HepG2 (cell line): ENCODE measurements around the gene SMYD2. TPM values are rescaled to one million over a fixed set of nuclear protein-coding genes. Genes with fewer than 3 reads are reported as not detected.

Source experiments
- ATAC-seq: fragments of 200-7000 bp; cut with Tn5 transposase; 3 replicates; pipeline ENCODE4 v1.9.1; 2020; ENCODE audit warnings: mild to moderate bottlenecking, moderate library complexity
- BruUV-seq: library from RNA; stranded (reverse); fragments of 400-500 nt; replicated peaks from 2 replicates; lab custom pipeline; 2021; lab: Mats Ljungman, UMichigan
- CTCF ChIA-PET: fragments of 300-600 bp; formaldehyde crosslinking; extraction: SDS; loops from one replicate; lab custom pipeline; 2021; ENCODE audit warnings: low total read pairs, inconsistent platforms, low intra/inter-chr PET ratio; lab: Yijun Ruan, JAX
- POLR2A ChIA-PET: fragments of 350-600 bp; sonication (Branson Sonifier 250); formaldehyde crosslinking; loops from one replicate; lab custom pipeline; 2020; ENCODE audit warnings: antibody characterized with exemption, inconsistent platforms; lab: Yijun Ruan, JAX
- DNase-seq: peaks from one replicate; pipeline ENCODE4 v3.0.0-alpha.2; 2015; ENCODE audit warnings: low spot score
- FAIRE-seq: peaks from 3 replicates; lab custom pipeline; 2011; peaks lifted over from hg19 to GRCh38; lab: Jason Lieb, UNC
- H2AFZ ChIP-seq: one replicate; pipeline ENCODE4 v1.6.1; 2011; ENCODE audit warnings: low read length, inconsistent platforms
- H3K27ac ChIP-seq: fragments of 300-600 bp; 3 replicates; pipeline ENCODE4 v1.8.0; 2011; ENCODE audit warnings: mixed run types, mild to moderate bottlenecking, mixed read lengths, low read length, inconsistent platforms; ENCODE audit not compliant: insufficient read depth; ENCODE audit errors: extremely low read length
- H3K27me3 ChIP-seq, 2 experiments: fragments of 200-600 bp in 1 of 2; 2 replicates in 1 of 2; 3 replicates in 1 of 2; pipeline versions ENCODE4 v1.6.0 to v1.8.0; 2011; ENCODE audit warnings: low read length in 2 of 2, mild to moderate bottlenecking in 2 of 2, moderate library complexity in 2 of 2, inconsistent platforms in 1 of 2; ENCODE audit not compliant: insufficient read depth in 2 of 2, control insufficient read depth in 1 of 2
- H3K36me3 ChIP-seq, 2 experiments: fragments of 200-600 bp in 1 of 2; replicated peaks in 1 of 2; 2 replicates in 1 of 2; 3 replicates in 1 of 2; pipeline versions ENCODE4 v1.5.1 to v1.8.0; 2011; ENCODE audit warnings: low read length in 2 of 2, inconsistent platforms in 1 of 2; ENCODE audit not compliant: insufficient read depth in 2 of 2, control insufficient read depth in 1 of 2
- H3K4me1 ChIP-seq: 2 replicates; pipeline ENCODE4 v1.5.1; 2012; ENCODE audit warnings: low read length, inconsistent platforms; ENCODE audit not compliant: insufficient read depth
- H3K4me2 ChIP-seq: 2 replicates; pipeline ENCODE4 v1.6.0; 2011; ENCODE audit warnings: low read depth, low read length, inconsistent platforms
- H3K4me3 ChIP-seq, 3 experiments: fragments of 200-600 bp in 1 of 3; sonication (generic), shearing (Covaris generic) in 1 of 3; replicated peaks in 1 of 3; 2 replicates each; pipeline ENCODE4 v1.5.1; 2011 to 2016; ENCODE audit warnings: low read length in 3 of 3, inconsistent platforms in 2 of 3, low read depth in 2 of 3, mild to moderate bottlenecking in 2 of 3, control low read depth in 1 of 3, mixed read lengths in 1 of 3; ENCODE audit not compliant: insufficient read depth in 1 of 3
- H3K79me2 ChIP-seq: one replicate; pipeline ENCODE4 v1.6.1; 2011; ENCODE audit warnings: low read length, inconsistent platforms; ENCODE audit not compliant: insufficient read depth
- H3K9ac ChIP-seq: 2 replicates; pipeline ENCODE4 v1.6.0; 2011; ENCODE audit warnings: mild to moderate bottlenecking, low read depth, low read length, inconsistent platforms; ENCODE audit not compliant: insufficient read depth
- H3K9me3 ChIP-seq: 2 replicates; pipeline ENCODE4 v1.5.1; 2012; ENCODE audit warnings: mild to moderate bottlenecking, low read length
- H4K20me1 ChIP-seq: 2 replicates; pipeline ENCODE4 v1.6.0; 2011; ENCODE audit warnings: inconsistent platforms, mild to moderate bottlenecking, low read length, moderate library complexity; ENCODE audit not compliant: insufficient read depth
- CEBPB ChIP-seq: IDR thresholded peaks from 2 replicates; pipeline ENCODE4 v1.6.1; 2011; ENCODE audit warnings: low read depth, low read length, improper control_type of control experiment, borderline replicate concordance
- CEBPG ChIP-seq: IDR thresholded peaks from 2 replicates; pipeline ENCODE4 v1.6.1; 2016
- KAT8 ChIP-seq: IDR thresholded peaks from 2 replicates; pipeline ENCODE4 v1.6.1; 2016; ENCODE audit warnings: missing genetic modification reagents, missing compliant biosample characterization
- KLF12 ChIP-seq: sonication (generic); formaldehyde crosslinking; IDR thresholded peaks from 2 replicates; pipeline ENCODE4 v1.4.0; 2020; ENCODE audit warnings: missing genetic modification reagents, borderline replicate concordance
- RBM22 ChIP-seq: fragments of 200-400 bp; formaldehyde crosslinking; optimal IDR thresholded peaks from 2 replicates; pipeline ENCODE3; 2017; ENCODE audit warnings: mild to moderate bottlenecking, low read length, moderate library complexity
- YEATS4 ChIP-seq: sonication (generic); formaldehyde crosslinking; IDR thresholded peaks from 2 replicates; pipeline ENCODE4 v1.4.0; 2020; ENCODE audit warnings: missing genetic modification reagents, borderline replicate concordance
- ZNF775 ChIP-seq: sonication (generic); formaldehyde crosslinking; IDR thresholded peaks from 2 replicates; pipeline ENCODE4 v1.4.0; 2020; ENCODE audit warnings: missing genetic modification reagents, mild to moderate bottlenecking, moderate library complexity, borderline replicate concordance
- ZNF790 ChIP-seq: sonication (generic); formaldehyde crosslinking; IDR thresholded peaks from 2 replicates; pipeline ENCODE4 v1.8.0; 2022; ENCODE audit warnings: missing genetic modification reagents, mild to moderate bottlenecking, borderline replicate concordance
- WGBS: methylation state at CpG from one replicate; pipeline ENCODE4 v1.1.6; 2017; ENCODE audit warnings: low lambda C conversion rate; 5-methylcytosine and 5-hydroxymethylcytosine counted together
- in situ Hi-C: cut with HindIII; loops from 2 replicates; pipeline ENCODE4 v1.10.0; 2017; ENCODE audit warnings: low pct_unique_long_range_greater_than_20kb; ENCODE audit not compliant: extremely low pct_ligation_motif_present
- intact Hi-C: fragments of 100-400 bp; cut with micrococcal nuclease; formaldehyde crosslinking; loops from one replicate; pipeline ENCODE4 v1.10.0; 2022; ENCODE audit not compliant: unreplicated experiment
- polyA plus RNA-seq, 8 experiments: library from polyadenylated mRNA; depleted of rRNA in 3 of 8; stranded (reverse) in 7 of 8; unstranded in 1 of 8; fragments of >200 nt; fragmentation: Illumina TruSeq in 4 of 8; extraction: Trizol in 4 of 8; gene quantifications; 2 replicates each; pipeline versions ENCODE4 v1.2.1 to v1.2.3, GENCODE V29; 2011 to 2016; ENCODE audit warnings: low read depth in 4 of 8, missing spikeins in 1 of 8, mixed read lengths in 1 of 8; ENCODE audit not compliant: insufficient read depth in 1 of 8
- total RNA-seq, 5 experiments: library from RNA; depleted of rRNA; stranded (reverse); fragments of >200 nt; fragmentation: Illumina TruSeq; extraction: Trizol; gene quantifications; 2 replicates each; pipeline ENCODE4 v1.2.3, GENCODE V29; 2016; ENCODE audit warnings: low read depth in 1 of 5
- TF ChIP-seq, protein P1 (sequence below): sonication (generic); formaldehyde crosslinking; IDR thresholded peaks from 2 replicates; pipeline ENCODE4 v1.4.0; 2020; ENCODE audit warnings: missing genetic modification reagents
- TF ChIP-seq, protein P2 (sequence below): sonication (generic); formaldehyde crosslinking; IDR thresholded peaks from 2 replicates; pipeline ENCODE4 v1.4.0; 2020; ENCODE audit warnings: missing genetic modification reagents

Gene SMYD2
- total and polyA plus RNA-seq, 2 of the 13 experiments (the other 11 are each of a cell fraction or from before 2014, with no cell fraction given) = 72.7 to 139 TPM

DNA sequence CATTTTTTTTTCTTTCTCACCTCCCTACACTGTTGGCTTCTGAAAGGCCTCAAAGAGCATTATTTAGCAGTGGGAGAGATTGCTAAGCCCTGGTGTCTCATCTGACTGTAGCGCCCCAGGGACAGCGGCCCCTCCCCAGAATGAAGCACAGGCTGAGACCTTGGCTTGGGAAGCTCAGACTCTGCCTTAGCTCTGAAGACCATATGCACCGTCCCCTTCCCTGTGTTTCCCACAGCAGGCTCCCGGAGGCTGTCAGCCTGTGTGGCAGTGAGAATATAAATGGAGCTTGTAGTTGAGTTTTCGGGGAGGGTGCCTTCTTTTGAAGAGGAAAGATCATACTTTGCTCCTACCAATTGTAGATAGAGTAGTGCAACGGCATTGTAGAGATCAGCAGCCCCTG, 25.3 kb downstream of the SMYD2 start:
- intact Hi-C loops = no loop called here
- CTCF ChIA-PET = no interaction called here

DNA sequence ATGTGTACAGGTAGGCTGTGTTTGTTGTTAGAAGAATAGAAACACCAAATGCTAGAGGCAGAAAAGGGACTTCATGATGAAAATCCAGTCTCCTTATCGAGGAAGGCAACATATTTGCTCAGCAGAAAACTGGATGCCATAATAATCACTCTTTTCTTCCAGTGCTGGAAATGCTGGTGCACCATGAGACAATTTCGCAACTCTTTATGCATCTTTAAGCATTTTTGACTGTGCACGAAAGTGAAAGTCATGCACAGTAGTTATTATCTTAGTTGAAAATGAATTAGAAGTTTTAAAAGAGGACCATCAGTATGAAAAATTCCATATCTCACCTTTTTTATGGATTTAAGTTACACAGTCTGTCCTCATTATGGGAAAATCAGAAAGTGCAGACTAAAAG, 29.1 kb downstream of the SMYD2 start:
- H3K9ac ChIP-seq = no peak overlapping the region
- 84% methylated on average over 3 of the region's 3 CpGs for WGBS
- DNase-seq (no peak), FAIRE-seq (peak; percentile 23), ATAC-seq (no peak)
- POLR2A ChIA-PET = no interaction called here
- H3K9me3 ChIP-seq = no peaks in the 10 kb centered on the region
- H3K79me2 ChIP-seq = peaks cover 29% of the 10 kb centered on the region
- H2AFZ ChIP-seq = no peak overlapping the region
- intact Hi-C loops (no loop called here), in situ Hi-C loops (no loop called here)
- 0 out of 2 replicates have a peak, but pooled peaks cover 4% of the 10 kb centered on the region for H4K20me1 ChIP-seq
- no peak overlapping the region for H3K4me2 ChIP-seq
- no peak overlapping the region for H3K4me3 ChIP-seq
- TF ChIP-seq, protein P1, sequence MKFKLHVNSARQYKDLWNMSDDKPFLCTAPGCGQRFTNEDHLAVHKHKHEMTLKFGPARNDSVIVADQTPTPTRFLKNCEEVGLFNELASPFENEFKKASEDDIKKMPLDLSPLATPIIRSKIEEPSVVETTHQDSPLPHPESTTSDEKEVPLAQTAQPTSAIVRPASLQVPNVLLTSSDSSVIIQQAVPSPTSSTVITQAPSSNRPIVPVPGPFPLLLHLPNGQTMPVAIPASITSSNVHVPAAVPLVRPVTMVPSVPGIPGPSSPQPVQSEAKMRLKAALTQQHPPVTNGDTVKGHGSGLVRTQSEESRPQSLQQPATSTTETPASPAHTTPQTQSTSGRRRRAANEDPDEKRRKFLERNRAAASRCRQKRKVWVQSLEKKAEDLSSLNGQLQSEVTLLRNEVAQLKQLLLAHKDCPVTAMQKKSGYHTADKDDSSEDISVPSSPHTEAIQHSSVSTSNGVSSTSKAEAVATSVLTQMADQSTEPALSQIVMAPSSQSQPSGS (CRISPR knock-in tag) = no peak
- TF ChIP-seq ZNF790 (CRISPR knock-in tag) (no peak), KLF12 (CRISPR knock-in tag) (no peak), YEATS4 (CRISPR knock-in tag) (no peak), CEBPG (CRISPR knock-in tag) (peak; percentile 65), CEBPB (peak; percentile 65), ZNF775 (CRISPR knock-in tag) (no peak), KAT8 (no peak)
- TF ChIP-seq, protein P2, sequence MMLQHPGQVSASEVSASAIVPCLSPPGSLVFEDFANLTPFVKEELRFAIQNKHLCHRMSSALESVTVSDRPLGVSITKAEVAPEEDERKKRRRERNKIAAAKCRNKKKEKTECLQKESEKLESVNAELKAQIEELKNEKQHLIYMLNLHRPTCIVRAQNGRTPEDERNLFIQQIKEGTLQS (CRISPR knock-in tag) = no peak
- H3K27ac ChIP-seq = no peak overlapping the region
- no peaks in the 10 kb centered on the region for H3K27me3 ChIP-seq
- no TSS peak for BruUV-seq
- peaks cover 12 to 32% of the 10 kb centered on the region in 2 experiments; a peak in 4 of 5 replicates for H3K36me3 ChIP-seq
- peaks cover 16% of the 10 kb centered on the region; the same call in 1 of the 2 replicates for H3K4me1 ChIP-seq
- CTCF ChIA-PET = no interaction called here

More for the DNA sequence above, 25.3 kb downstream of the SMYD2 start:
- no peaks in the 10 kb centered on the region for H3K9me3 ChIP-seq
- peaks cover 7% of the 10 kb centered on the region; the same call in 1 of the 2 replicates for H4K20me1 ChIP-seq
- no peak overlapping the region for H3K9ac ChIP-seq
- in situ Hi-C loops = no loop called here
- no peak overlapping the region for H3K4me3 ChIP-seq
- peaks cover 14 to 24% of the 10 kb centered on the region in 2 experiments; a peak in 4 of 5 replicates for H3K36me3 ChIP-seq
- TF ChIP-seq RBM22 = peak; percentile 42
- TF ChIP-seq CEBPG (CRISPR knock-in tag) = no peak
- DNase-seq = no peak
- POLR2A ChIA-PET = no interaction called here
- H3K4me2 ChIP-seq = no peak overlapping the region
- ATAC-seq = no peak
- H2AFZ ChIP-seq = no peak overlapping the region
- FAIRE-seq = no peak
- H3K27ac ChIP-seq = no peak overlapping the region
- 100% methylated on average over 6 of the region's 6 CpGs for WGBS
- H3K79me2 ChIP-seq = peaks cover 52% of the 10 kb centered on the region
- no peaks in the 10 kb centered on the region for H3K27me3 ChIP-seq
- no TSS peak for BruUV-seq
- H3K4me1 ChIP-seq = 0 out of 2 replicates have a peak, but pooled peaks cover 8% of the 10 kb centered on the region
